HG02588 (cell line): Measurements from ENCODE around the gene GRIK4.
A peak's percentile ranks its signal among the peaks of the same experiment; 100 is the strongest.
"Not testable (repeated sequence)": the region's sequence is repeated elsewhere in the genome, so short reads cannot be mapped to it uniquely, and the experiment has no call there.

Source experiments
- ATAC-seq: cut with Tn5 transposase; IDR thresholded peaks from one replicate; pipeline ENCODE4 v1.9.1; 2021; ENCODE audit warnings: mild to moderate bottlenecking, moderate library complexity; ENCODE audit not compliant: unreplicated experiment

The GRIK4 gene

GRCh38 chr11:121008551-121008950, 497.0 kb downstream of the GRIK4 start:
- ATAC-seq = no peak

GRCh38 chr11:121012091-121012490, 500.5 kb downstream of the GRIK4 start:
- ATAC-seq = no peak

GRCh38 chr11:121018746-121019145, 507.2 kb downstream of the GRIK4 start:
- ATAC-seq = no peak

GRCh38 chr11:121021718-121022117, 510.2 kb downstream of the GRIK4 start:
- ATAC-seq = not testable (repeated sequence)

- peak; percentile 97 for ATAC-seq
Observed at GRCh38 chr11:121023848-121024751, 512.6 kb downstream of the GRIK4 start, which contains the start of gene TBCEL. Gene TBCEL, plus strand, starts transcription at chr11:121024102. Its CDS starts 21,589 bp downstream, at chr11:121045691.

GRCh38 chr11:121024989-121025388, 513.4 kb downstream of the GRIK4 start:
- ATAC-seq = no peak

- ATAC-seq = no peak
Observed at GRCh38 chr11:121029153-121029552, 517.6 kb downstream of the GRIK4 start.

GRCh38 chr11:121029813-121030445, 518.4 kb downstream of the GRIK4 start:
- ATAC-seq = no peak

GRCh38 chr11:121031167-121031566, 519.6 kb downstream of the GRIK4 start:
- no peak for ATAC-seq

- ATAC-seq = not testable (repeated sequence)
Observed at GRCh38 chr11:121031648-121032047, 520.1 kb downstream of the GRIK4 start.

GRCh38 chr11:121032546-121032945, 521.0 kb downstream of the GRIK4 start:
- ATAC-seq = no peak

- ATAC-seq = no peak
Observed at GRCh38 chr11:121033635-121034034, 522.1 kb downstream of the GRIK4 start.

GRCh38 chr11:121035169-121035755, 523.7 kb downstream of the GRIK4 start:
- no peak for ATAC-seq

- no peak for ATAC-seq
Observed at GRCh38 chr11:121035780-121036179, 524.2 kb downstream of the GRIK4 start.

- no peak for ATAC-seq
Observed at GRCh38 chr11:121037016-121037415, 525.5 kb downstream of the GRIK4 start.
